ENCODE data around the gene IRGQ.
"Not testable (repeated sequence)": the region's sequence is repeated elsewhere in the genome, so short reads cannot be mapped to it uniquely, and the experiment has no call there.

IRGQ gene

GRCh38 chr19:43623889-43624670, 28.1 kb upstream of the IRGQ start:
- DNase-seq (ENCODE audit: low spot score), result peak; percentile 92

GRCh38 chr19:43622956-43623355, 27.0 kb upstream of the IRGQ start:
- DNase-seq (ENCODE audit: low spot score), result no peak

GRCh38 chr19:43622070-43622469, 26.1 kb upstream of the IRGQ start:
- no peak for DNase-seq (ENCODE audit: low spot score)

GRCh38 chr19:43620061-43621001, 24.4 kb upstream of the IRGQ start:
- DNase-seq (ENCODE audit: low spot score), result no peak

GRCh38 chr19:43619262-43620060, 23.5 kb upstream of the IRGQ start, which contains the start of gene ZNF428:
Gene ZNF428, minus strand, starts transcription at chr19:43619629. Its CDS starts 5,325 bp downstream, at chr19:43614304.
- peak; percentile 94 for DNase-seq (ENCODE audit: low spot score)

GRCh38 chr19:43618921-43619261, 23.0 kb upstream of the IRGQ start:
- peak; percentile 77 for DNase-seq (ENCODE audit: low spot score)

GRCh38 chr19:43616954-43617353, 21.0 kb upstream of the IRGQ start:
- DNase-seq (ENCODE audit: low spot score), result no peak

GRCh38 chr19:43616306-43616705, 20.4 kb upstream of the IRGQ start:
- no peak for DNase-seq (ENCODE audit: low spot score)

GRCh38 chr19:43612374-43612773, 16.4 kb upstream of the IRGQ start:
- DNase-seq (ENCODE audit: low spot score), result no peak

- no peak for DNase-seq (ENCODE audit: low spot score)
Measured at GRCh38 chr19:43611788-43612187, 15.9 kb upstream of the IRGQ start, which contains the start of gene SRRM5. Gene SRRM5, plus strand, starts transcription at chr19:43612088. Its CDS starts 34 bp downstream, at chr19:43612122.

- DNase-seq (ENCODE audit: low spot score), result no peak
Measured at GRCh38 chr19:43610493-43610892, 14.6 kb upstream of the IRGQ start.

- DNase-seq (ENCODE audit: low spot score), result no peak
Measured at GRCh38 chr19:43609872-43610271, 13.9 kb upstream of the IRGQ start.

GRCh38 chr19:43607238-43608205, 11.6 kb upstream of the IRGQ start:
- no peak for DNase-seq (ENCODE audit: low spot score)

GRCh38 chr19:43606569-43607229, 10.8 kb upstream of the IRGQ start:
- no peak for DNase-seq (ENCODE audit: low spot score)

- no peak for DNase-seq (ENCODE audit: low spot score)
Measured at GRCh38 chr19:43605875-43606568, 10.1 kb upstream of the IRGQ start.

GRCh38 chr19:43600326-43600725, 4.4 kb upstream of the IRGQ start:
- not testable (repeated sequence) for DNase-seq (ENCODE audit: low spot score)

- no peak for DNase-seq (ENCODE audit: low spot score)
Measured at GRCh38 chr19:43599635-43600295, 3.8 kb upstream of the IRGQ start.

GRCh38 chr19:43598445-43599240, 2.7 kb upstream of the IRGQ start:
- no peak for DNase-seq (ENCODE audit: low spot score)

Data from SW480 (cell line).